NCI-H345 treated with DMSO at 0.1 percent for 48 hours (cell line): ENCODE results near the gene SLC35F1.
"Not testable (repeated sequence)": the region's sequence is repeated elsewhere in the genome, so short reads cannot be mapped to it uniquely, and the experiment has no call there.

Experiments
- DNase-seq: peaks from one replicate; lab custom pipeline; 2025; ENCODE audit not compliant: unreplicated experiment; lab: John Stamatoyannopoulos, UW

The SLC35F1 gene

GRCh38 chr6:117989086-117989485 is 82.0 kb downstream of the SLC35F1 start:
- no peak for DNase-seq

GRCh38 chr6:117990151-117990550 is 83.1 kb downstream of the SLC35F1 start:
- DNase-seq = no peak

GRCh38 chr6:117992856-117993255 is 85.8 kb downstream of the SLC35F1 start:
- no peak for DNase-seq

- DNase-seq = no peak
Observed at GRCh38 chr6:118012944-118013343, 105.9 kb downstream of the SLC35F1 start.

GRCh38 chr6:118016532-118016931 is 109.5 kb downstream of the SLC35F1 start:
- no peak for DNase-seq

- peak; percentile 35 for DNase-seq
Observed at GRCh38 chr6:118017301-118017848, 110.3 kb downstream of the SLC35F1 start.

- DNase-seq = no peak
Observed at GRCh38 chr6:118023771-118024170, 116.7 kb downstream of the SLC35F1 start.

- DNase-seq = no peak
Observed at GRCh38 chr6:118029967-118030366, 122.9 kb downstream of the SLC35F1 start.

- not testable (repeated sequence) for DNase-seq
Observed at GRCh38 chr6:118037479-118037878, 130.4 kb downstream of the SLC35F1 start.

- no peak for DNase-seq
Observed at GRCh38 chr6:118042855-118043254, 135.8 kb downstream of the SLC35F1 start.

- DNase-seq = no peak
Observed at GRCh38 chr6:118044275-118044674, 137.2 kb downstream of the SLC35F1 start.

- DNase-seq = no peak
Observed at GRCh38 chr6:118054082-118054481, 147.0 kb downstream of the SLC35F1 start.

- no peak for DNase-seq
Observed at GRCh38 chr6:118061666-118062065, 154.6 kb downstream of the SLC35F1 start.

- no peak for DNase-seq
Observed at GRCh38 chr6:118080547-118080946, 173.5 kb downstream of the SLC35F1 start.

GRCh38 chr6:118083711-118084110 is 176.6 kb downstream of the SLC35F1 start:
- no peak for DNase-seq

- DNase-seq = no peak
Observed at GRCh38 chr6:118085665-118086064, 178.6 kb downstream of the SLC35F1 start.

- no peak for DNase-seq
Observed at GRCh38 chr6:118086159-118086558, 179.1 kb downstream of the SLC35F1 start.

GRCh38 chr6:118092086-118092485 is 185.0 kb downstream of the SLC35F1 start:
- DNase-seq = no peak

GRCh38 chr6:118097576-118097975 is 190.5 kb downstream of the SLC35F1 start:
- DNase-seq = no peak

GRCh38 chr6:118100717-118101116 is 193.7 kb downstream of the SLC35F1 start:
- no peak for DNase-seq

GRCh38 chr6:118101220-118101619 is 194.2 kb downstream of the SLC35F1 start:
- no peak for DNase-seq

- DNase-seq = no peak
Observed at GRCh38 chr6:118101831-118102345, 194.8 kb downstream of the SLC35F1 start.

- DNase-seq = no peak
Observed at GRCh38 chr6:118102401-118102800, 195.3 kb downstream of the SLC35F1 start.
